GM18508 (cell line): ENCODE results near the gene GGACT.

Experiments used
- ATAC-seq: cut with Tn5 transposase; IDR thresholded peaks from one replicate; pipeline ENCODE4 v1.9.1; 2021; ENCODE audit warnings: moderate number of reproducible peaks; ENCODE audit not compliant: insufficient read depth, unreplicated experiment

Gene GGACT

GRCh38 chr13:100560498-100561157, 28.0 kb downstream of the GGACT start:
- ATAC-seq, result no peak

- ATAC-seq, result no peak
Measured at GRCh38 chr13:100559886-100560285, 28.7 kb downstream of the GGACT start.

DNA sequence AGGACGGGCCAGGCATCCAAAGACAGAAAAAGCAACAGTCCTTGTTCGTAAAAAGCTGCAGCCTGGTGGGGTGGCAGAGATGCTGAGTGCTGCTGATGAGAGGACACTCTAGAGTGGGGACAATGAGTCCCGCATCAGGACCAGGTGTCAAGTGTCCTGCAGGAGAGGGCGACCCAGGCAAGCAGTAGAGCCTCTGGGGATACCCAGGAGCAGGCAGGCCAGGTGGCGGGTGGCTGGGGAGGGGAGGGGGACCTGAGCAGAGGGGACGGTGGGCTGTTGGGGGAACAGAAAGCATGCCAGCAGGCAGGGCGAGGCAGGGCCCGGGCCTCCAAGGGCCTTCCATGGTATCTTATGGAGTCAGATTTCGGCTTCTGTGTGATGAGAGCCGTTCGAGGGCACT, 35.8 kb downstream of the GGACT start:
- ATAC-seq, result no peak

DNA sequence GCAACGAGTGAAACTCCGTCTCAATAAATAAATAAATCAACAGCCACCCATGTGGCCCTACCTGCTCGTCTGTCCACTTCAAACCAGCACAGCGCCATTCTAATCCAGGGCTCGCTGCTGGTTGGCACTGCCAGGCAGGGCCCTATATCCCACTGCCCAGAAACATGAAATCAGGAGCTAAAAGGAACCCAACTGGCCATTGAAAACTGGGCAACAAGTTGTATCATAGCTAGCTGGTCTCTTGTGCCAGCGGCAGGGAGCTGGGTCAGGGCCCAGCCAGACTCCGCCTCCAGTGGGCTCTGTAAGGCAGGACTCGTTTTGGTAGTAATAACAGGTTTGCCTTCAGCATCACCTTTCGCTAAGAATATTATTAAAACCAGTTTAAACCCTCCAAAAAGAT, 39.3 kb downstream of the GGACT start:
- ATAC-seq, result no peak

- no peak for ATAC-seq
Measured at GRCh38 chr13:100547791-100548201, 40.8 kb downstream of the GGACT start.

DNA sequence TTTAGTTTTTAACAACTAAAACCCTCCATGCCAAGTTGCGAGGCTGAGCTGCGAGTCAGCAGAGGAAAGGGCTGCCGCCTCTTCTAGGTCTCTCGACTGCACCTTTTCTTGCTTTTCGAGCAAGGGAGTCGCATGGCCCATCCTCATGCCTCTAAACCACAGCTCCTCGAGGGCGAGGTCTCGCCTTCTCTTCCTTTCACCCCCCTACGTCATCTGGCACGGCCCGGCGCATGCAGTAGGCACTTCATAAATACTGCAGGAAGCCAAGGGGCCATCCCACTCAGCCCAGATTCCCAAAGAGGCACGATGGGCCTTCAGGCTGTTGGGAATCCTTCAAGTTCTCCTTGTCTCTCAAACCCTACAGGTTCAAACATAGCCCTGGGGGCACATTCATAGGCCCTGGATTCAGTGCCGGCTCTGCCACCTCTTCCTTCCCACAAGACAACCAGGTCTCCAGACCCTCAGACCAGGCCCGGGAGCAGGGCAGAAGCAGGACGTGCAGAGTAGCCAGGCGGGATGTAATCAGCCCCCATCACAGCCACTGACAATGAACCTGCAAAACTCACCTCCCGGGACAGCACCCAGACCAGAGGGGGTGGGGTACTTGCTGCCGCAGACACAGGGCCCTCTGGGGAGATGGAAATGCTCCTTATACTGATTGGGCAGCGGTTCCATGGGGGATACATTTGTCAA, 41.7 kb downstream of the GGACT start:
- no peak for ATAC-seq

DNA sequence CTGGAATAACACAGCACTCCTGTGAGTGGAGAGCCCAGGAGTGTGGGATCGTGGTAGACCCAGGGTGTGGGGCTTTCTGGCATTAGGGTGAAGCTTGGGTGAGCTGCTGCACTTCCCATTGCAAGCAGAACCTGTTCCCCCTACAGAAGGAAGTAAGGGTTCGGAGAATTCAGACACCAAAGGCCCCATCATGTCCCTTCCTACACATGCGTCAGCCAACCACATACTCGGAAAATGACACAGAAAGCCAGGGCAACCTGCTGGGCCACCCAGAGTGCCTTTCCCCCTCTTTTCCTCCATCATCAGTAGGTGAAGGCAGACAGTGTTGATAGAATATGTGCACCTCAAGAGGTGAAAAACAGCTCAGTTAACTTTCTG, 42.9 kb downstream of the GGACT start:
- ATAC-seq, result no peak

GRCh38 chr13:100544866-100545683, 43.5 kb downstream of the GGACT start:
- no peak for ATAC-seq

DNA sequence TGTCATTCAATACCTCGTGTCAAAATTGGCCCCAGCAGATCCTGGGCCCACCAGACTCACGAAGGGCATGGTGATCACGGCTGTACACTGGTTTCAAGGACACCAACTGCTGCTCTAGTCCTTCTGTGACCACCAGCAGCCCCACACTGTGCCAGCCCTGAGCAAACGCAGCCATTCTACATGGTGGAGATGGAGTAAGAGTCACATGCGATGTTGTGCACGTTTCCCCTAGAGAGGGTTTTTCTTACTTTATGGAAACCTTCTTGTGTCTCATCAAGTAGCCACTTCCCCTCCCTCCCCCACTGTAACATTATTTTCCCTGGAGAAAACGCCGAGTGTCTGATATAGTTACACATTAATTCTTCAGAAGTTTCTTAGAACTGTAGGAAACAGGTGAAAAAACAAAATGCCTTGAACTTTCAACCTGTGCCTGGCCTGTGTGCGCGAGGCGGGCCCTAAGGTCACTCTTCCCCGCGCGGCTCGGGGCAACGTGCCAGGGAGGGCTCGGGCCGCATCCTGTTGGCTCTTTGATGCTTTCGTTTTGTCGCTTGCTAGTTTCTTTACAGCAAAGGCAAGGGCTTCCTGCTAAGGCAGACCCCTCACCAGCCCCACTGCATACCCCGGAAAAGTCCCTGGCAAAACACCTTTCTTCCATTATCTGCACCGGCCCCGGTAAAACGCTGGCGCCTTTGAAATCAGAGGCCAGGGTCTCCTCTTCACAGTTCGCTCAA, 44.6 kb downstream of the GGACT start:
- no peak for ATAC-seq

DNA sequence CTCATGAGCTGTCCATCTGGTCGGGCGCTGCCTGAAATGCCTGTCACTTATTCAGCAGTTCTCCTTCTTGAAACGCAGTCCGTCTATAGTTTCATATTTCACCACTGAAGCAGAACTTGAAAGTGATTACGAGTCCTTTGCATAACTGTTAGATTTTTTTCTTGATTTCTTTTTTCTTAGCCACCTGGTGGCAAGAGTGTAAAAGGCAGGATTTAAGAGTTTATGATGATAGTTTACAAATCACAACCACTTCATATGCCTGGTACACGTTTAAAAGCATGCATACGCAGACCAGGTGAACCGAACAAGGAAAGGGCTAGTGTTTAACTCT, 45.8 kb downstream of the GGACT start:
- ATAC-seq, result peak; percentile 89

- no peak for ATAC-seq
Measured at GRCh38 chr13:100541897-100542825, 46.4 kb downstream of the GGACT start.

GRCh38 chr13:100540621-100541020, 48.0 kb downstream of the GGACT start:
- no peak for ATAC-seq

DNA sequence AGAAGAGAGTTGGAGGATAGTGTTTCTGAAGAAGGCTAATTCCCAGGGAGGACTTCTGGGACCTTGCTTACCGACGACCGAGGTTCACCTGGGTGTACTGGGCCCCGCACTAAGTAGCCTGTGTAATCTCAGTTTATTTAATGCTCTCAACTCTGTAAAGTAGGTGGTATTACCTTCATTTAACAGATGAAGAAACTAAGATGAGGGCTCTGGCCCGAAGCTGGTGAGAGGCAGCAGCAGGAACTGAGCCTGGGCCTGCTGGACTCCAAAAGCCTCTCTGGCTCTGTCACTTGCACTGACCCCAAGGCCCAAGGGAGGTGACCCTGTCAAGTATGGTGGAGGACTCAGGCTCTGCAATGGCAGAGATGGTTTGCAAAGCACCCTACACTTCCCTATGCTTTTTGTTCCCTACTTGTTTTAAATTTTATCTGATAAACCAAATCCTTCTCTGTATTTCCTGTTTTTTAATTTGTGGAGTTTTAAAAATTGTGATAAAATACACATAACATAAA, 50.6 kb downstream of the GGACT start:
- no peak for ATAC-seq

GRCh38 chr13:100537486-100537885, 51.1 kb downstream of the GGACT start:
- no peak for ATAC-seq

- no peak for ATAC-seq
Measured at GRCh38 chr13:100536643-100537180, 51.9 kb downstream of the GGACT start.

DNA sequence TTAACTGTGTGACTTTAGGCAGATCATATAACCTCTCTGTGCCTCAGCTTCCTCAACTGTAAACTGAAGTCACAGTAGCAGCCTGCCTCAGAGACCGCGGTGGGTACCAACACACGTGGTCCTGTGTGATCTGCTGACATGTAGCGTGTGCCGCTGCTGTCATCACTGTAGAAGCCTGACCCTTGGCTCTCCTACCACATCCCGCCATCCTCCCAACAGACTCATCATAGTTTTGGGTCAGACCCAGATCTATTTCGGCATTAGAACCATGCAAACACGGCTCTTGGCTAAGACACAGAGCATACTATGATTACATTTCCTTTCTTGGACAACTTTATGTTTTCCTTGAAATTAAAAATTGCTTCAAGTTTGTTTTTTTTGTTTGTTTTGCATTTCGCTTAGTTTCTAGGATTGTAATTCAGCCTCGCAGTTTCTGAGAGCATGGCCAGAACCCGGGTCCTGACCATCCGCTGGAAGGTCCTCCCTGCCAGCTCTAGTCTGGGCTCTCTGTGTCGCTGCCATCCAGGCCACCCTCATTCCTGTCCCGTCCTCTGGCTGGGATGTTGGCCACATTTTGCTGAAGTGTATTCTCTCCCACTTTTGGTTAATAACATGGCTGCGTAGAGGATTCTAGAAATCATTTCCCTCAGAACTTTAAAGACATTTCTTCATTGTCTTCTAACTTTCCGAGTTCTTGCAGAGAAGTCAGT, 53.0 kb downstream of the GGACT start:
- no peak for ATAC-seq

GRCh38 chr13:100534911-100535310, 53.7 kb downstream of the GGACT start:
- no peak for ATAC-seq

- ATAC-seq, result no peak
Measured at GRCh38 chr13:100534147-100534843, 54.3 kb downstream of the GGACT start.
